HG03442 (cell line): ENCODE measurements around the gene CCT7.
A peak's percentile ranks its signal among the peaks of the same experiment; 100 is the strongest.
"Not testable (repeated sequence)": the region's sequence is repeated elsewhere in the genome, so short reads cannot be mapped to it uniquely, and the experiment has no call there.

Experiments used
- ATAC-seq: cut with Tn5 transposase; IDR thresholded peaks from one replicate; pipeline ENCODE4 v1.9.1; 2021; ENCODE audit warnings: mild to moderate bottlenecking, moderate library complexity; ENCODE audit not compliant: unreplicated experiment

The CCT7 gene

GRCh38 chr2:73233932-73234832 lies at the start of gene CCT7:
Gene CCT7 (plus strand): TSS chr2:73234308. CDS start chr2:73234379, 71 bp downstream.
- peak; percentile 54 for ATAC-seq

GRCh38 chr2:73185965-73186364 lies 48.1 kb upstream of the CCT7 start:
- ATAC-seq: no peak

GRCh38 chr2:73187549-73187948 lies 46.6 kb upstream of the CCT7 start:
- no peak for ATAC-seq

DNA sequence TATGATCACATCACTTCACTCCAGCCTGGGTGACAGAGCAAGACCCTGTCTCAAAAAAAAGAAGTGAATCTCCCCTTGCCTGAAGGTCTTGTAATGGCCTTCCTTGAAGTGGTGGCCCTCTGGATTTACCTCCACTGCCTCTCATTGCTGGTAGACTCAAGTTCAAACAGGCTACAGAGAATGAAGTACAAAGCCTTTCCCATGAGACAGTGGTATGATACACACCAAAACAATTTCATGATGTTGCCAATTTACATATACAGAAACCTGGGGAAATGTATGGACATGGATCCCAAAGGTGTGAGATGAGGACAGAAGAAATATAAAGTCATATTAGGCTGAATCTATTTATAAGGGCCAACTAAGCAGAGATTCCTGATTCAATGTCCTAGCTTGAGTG lies 36.5 kb upstream of the CCT7 start:
- no peak for ATAC-seq

DNA sequence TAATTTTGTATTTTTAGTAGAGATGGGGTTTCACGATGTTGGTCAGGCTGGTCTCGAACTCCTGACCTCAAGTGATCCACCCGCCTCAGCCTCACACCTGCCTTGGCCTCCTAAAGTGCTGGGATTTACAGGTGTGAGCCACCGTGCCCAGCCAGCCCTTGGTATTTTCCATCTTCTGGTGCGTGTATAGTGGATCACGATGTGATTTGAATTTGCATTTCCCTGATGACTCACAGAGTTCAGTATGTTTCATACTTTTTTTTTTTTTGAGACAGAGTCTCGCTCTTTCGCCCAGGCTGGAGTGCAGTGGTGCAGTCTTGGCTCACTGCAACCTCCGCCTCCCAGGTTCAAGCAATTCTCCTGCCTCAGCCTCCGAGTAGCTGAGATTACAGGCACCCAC lies 33.8 kb upstream of the CCT7 start:
- not testable (repeated sequence) for ATAC-seq

- ATAC-seq: no peak
These were observed 31.7 kb upstream of the CCT7 start, which contains the start of gene NOTO for GRCh38 chr2:73202156-73203054. Gene NOTO (plus strand): TSS chr2:73202574. CDS start chr2:73202667, 93 bp downstream.

DNA sequence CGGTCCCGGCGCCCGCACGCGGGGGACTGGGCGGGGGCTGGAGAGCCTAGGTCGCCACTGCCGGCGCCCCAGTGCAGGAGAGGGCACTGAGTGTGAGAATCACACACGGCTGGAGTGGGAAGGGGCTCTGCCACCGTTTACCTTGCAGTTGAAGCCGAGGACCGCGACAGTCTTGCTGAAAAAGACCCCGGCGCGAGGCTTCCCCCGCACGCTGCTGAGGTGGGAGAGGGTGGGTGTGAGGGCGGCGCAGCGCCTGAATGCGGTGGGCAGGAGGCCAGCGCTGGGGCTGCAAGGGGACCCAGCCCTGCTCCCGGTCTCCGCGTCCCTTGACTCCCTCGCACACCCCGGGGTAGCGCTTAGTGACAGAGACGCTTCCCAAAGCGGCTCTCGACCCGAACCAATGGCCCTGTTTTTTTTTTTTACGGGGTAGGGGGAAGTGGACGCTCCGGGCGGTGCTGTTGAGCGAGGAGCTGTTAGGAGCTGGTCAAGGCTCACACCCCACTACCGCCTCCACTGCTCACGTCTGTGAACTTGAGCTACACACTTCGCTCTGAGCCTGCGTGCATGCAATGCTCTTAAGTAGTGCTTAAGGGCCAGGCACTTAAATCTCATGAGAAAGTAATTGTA lies 30.9 kb upstream of the CCT7 start:
- no peak for ATAC-seq

DNA sequence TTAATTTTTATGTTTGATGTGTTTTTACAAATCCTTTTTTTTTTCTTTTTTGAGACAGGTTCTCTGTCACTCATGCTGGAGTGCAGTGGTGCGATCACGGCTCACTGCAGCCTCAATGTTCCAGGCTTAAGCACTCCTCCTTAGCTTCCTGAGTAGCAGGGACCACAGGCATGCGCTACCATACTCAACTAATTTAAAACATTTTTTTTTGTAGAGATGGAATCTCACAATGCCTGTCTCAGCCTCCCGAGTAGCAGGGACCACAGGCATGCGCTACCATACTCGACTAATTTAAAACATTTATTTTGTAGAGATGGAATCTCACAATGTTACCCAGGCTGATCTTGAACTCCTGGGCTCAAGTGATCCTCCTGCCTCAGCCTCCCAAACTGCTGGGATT lies 28.5 kb upstream of the CCT7 start:
- no peak for ATAC-seq

- ATAC-seq: no peak
These were observed 25.9 kb upstream of the CCT7 start for GRCh38 chr2:73208258-73208657.

DNA sequence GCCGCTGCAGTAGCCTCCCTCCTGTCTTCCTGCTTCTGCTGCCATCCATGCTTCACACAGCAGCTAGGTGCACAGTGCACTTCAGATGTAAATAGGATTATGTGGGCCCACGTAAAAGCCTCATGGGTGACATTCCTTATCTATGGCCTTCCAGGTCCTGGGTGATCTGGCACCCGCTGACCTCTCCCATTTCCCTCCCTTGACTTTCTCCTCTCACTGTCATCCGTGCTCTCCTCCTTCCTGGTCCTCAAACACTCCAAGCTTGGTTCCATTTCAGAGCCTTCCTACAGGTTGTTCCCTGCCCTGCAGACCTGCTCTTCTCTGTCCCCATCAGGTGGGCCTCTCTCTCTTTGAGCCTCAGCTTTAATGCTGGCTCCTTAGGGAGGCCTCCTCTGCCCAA lies 24.1 kb upstream of the CCT7 start:
- no peak for ATAC-seq

- ATAC-seq: no peak
These were observed 23.4 kb upstream of the CCT7 start for GRCh38 chr2:73210696-73211095.

DNA sequence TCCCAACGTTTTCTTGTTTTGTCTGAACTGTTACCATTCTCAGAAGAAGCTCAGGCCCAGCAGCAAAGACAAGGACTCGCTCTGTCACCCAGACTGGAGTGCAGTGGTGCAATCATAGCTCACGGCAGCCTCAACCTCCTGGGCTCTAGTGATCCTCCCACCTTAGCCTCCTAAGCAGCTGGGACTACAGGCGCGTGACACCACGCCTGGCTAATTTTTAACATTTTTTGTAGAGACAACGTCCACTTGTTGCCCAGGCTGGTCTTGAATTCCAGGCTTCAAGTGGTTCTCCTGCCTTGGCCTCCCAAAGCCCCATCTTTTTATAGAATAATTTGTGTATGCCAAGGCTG lies 22.0 kb upstream of the CCT7 start:
- no peak for ATAC-seq

DNA sequence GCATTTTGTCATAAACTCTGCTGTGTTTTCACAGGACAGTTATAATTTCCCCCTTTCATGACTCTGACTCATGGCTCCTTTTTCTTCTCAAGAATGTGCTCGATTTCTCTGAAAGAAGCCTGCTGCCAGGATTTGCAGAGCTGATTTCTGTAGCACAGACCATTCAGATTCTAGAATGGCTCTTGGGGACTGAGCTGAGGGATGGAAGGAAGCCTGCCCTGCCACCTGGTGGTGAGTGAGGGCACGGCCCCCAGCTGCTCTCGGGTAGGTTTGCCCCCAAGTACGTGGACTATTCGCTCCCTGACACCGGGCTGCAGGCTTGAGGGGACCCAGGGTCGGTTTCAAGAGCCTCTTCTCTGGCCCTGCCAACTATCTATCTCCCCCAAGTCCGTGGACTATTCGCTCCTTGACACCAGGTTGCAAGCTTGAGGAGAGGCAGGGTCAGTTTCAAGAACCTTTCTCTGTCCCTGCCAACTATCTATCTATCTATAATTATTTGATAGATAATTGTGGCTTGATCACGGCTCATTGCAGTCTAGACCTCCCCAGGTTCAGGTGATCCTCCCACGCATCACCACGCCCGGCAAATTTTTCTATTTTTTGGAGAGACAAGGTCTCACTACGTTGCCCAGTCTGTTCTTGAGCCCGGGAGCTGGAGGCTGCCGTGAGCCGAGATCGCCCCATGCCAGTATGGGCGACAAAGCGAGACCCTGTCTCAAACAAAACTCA lies 21.5 kb upstream of the CCT7 start:
- ATAC-seq: peak; percentile 69

DNA sequence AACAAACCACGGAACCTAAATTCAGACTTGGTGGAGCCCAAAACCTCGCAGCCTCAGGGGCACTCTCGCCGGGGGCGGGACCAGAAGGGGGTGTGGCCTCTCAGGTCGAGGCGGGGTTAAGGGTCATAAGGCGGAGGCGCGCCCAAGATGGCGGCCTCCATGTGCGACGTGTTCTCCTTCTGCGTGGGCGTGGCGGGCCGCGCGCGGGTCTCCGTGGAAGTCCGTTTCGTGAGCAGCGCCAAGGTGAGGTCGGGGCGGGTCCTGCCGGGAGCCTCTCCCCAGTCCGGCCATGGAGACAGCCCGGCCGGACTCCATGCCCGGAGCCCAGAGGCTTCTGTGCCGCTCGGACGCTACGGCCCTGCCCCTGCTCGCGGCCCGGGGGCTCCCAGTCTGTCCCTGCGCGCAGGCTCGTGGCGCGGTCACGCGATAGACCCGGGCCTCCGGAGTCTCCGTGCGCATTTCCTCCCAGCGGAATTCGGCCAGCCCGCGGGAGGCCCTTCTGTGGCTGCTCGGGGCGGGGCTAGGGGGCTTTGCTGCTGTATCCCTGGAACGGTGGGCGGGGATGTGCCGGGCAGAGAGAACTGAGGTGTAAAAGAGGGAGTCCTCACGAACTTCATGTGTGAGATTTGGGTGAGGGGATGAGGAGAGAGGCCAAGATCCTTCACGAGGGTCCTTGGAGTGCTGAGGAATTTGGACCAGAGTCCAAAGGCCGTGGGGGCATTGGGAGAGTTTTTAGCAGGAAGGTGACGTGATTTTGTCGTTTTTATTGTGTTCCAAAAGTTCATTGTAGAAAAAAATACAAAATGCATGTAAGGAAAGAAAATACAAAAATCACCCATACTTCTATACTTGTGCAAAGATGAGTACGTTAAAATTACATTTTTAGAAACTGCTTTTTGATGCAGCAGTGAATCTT lies 19.7 kb upstream of the CCT7 start, which contains the start of gene SMYD5:
SMYD5 (plus strand) TSS at position 126 of the 916 bp plus-strand sequence; CDS start at position 148, 22 bp downstream.
- peak; percentile 88 for ATAC-seq

DNA sequence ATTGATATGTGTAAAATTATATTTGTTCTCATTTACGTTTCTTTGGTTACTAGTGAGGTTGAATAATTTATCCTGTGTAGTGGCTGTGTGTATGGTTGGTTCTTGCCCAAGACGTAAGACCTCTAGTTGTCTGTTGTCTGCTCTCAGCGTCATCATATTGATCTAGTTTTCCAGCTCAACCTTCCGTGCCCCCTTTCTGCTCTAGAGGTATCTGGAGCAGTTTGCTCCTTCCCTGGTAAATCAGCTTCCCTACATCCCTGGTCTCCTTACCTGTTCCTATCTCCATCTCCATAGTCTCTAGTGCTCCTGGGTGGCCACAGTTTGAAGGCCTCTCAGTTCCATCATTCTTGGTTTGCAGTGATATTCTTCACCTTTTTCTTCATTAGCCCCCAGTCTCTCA lies 18.9 kb upstream of the CCT7 start:
- ATAC-seq: no peak

- ATAC-seq: no peak
These were observed 16.9 kb upstream of the CCT7 start for GRCh38 chr2:73217160-73217559.

DNA sequence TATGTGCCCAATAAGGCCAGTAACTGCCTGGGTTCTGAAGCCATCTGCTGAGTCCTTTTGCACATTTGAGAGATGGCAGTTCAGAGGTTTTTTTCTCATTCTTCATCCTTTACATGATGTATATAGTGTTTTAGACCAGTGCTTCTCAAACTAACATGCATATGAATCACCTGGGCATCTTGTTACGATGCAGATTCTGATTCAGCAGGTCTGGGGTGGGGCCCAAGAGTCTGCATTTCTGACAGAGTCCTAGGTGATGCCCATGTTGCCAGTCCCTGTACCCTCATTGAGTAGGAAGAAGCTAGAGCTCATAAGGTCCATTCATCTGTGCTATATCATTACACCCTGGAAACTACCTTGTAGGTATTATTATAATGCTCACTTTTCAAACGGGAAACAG lies 16.3 kb upstream of the CCT7 start:
- no peak for ATAC-seq

GRCh38 chr2:73218298-73218697 lies 15.8 kb upstream of the CCT7 start:
- no peak for ATAC-seq

DNA sequence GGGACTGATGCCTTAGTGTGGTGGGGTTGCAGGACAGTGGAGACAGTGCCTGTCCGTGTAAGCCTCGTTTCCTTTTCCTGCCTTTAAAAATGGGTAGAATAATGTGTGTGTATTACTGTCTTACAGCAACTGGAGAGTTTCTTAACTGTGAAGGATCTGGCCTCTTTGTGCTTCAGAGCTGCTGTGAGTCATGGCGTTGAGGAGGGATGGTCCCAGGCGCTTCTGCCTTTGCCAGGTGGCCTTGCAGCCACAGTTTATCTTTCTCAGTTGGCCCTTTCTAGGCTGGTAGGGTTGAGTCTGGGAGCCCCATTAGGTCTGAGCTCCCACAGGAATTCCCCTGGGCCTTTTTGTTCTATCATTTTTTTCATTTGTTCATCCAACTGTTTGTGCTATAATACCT lies 10.3 kb upstream of the CCT7 start:
- ATAC-seq: no peak
